B cell (primary cell): ENCODE measurements around the gene CERT1.

Experiments used
- EZH2 ChIP-seq: IDR thresholded peaks from 2 replicates; pipeline ENCODE4 v1.6.1; 2012; ENCODE audit warnings: borderline replicate concordance, low read depth, mild to moderate bottlenecking, moderate library complexity, low read length; ENCODE audit not compliant: insufficient read depth, poor library complexity, severe bottlenecking
- TF ChIP-seq, protein P1 (sequence below): fragments of 200-600 bp; IDR thresholded peaks from one replicate; pipeline ENCODE4 v1.8.0; 2022; ENCODE audit warnings: antibody characterized with exemption, mild to moderate bottlenecking

DNA sequence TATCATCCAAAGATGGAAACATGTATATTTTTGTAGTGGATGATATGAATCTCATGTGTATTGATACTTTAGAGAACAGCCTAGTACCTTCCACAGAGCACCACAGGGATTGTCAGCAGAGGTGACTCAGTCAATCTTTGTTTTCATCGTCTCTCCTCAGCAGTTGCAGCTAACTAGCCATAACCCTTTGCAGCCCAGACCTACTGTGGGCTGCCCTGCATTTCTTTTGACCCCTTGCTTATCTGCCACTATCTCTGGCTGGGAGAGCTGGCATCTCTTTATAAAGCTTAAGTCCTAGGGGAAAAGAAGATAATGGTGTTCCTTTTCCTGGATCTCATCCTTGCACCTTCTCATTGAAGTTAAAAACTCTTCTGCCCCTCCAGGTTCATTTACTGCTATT is 145.7 kb downstream of the CERT1 start:
- TF ChIP-seq, protein P1, sequence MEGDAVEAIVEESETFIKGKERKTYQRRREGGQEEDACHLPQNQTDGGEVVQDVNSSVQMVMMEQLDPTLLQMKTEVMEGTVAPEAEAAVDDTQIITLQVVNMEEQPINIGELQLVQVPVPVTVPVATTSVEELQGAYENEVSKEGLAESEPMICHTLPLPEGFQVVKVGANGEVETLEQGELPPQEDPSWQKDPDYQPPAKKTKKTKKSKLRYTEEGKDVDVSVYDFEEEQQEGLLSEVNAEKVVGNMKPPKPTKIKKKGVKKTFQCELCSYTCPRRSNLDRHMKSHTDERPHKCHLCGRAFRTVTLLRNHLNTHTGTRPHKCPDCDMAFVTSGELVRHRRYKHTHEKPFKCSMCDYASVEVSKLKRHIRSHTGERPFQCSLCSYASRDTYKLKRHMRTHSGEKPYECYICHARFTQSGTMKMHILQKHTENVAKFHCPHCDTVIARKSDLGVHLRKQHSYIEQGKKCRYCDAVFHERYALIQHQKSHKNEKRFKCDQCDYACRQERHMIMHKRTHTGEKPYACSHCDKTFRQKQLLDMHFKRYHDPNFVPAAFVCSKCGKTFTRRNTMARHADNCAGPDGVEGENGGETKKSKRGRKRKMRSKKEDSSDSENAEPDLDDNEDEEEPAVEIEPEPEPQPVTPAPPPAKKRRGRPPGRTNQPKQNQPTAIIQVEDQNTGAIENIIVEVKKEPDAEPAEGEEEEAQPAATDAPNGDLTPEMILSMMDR = no peak
- no peak for TF ChIP-seq EZH2
